Uterus (tissue), 4 donors: Measurements from ENCODE around the gene NIPAL1. TPM values are rescaled to one million over a fixed set of nuclear protein-coding genes. Genes with fewer than 3 reads are reported as not detected.

ENCODE experiments used
- DNase-seq, 2 donors: peaks; one replicate each; pipeline ENCODE4 v3.0.0-alpha.2; 2019 to 2020
- H3K27ac ChIP-seq, 2 donors: fragments of 200-600 bp; sonication (generic); 1 replicate in 1 of 2; 2 replicates in 1 of 2; pipeline ENCODE4 v1.5.1; 2016 to 2018
- H3K27me3 ChIP-seq, 2 donors: fragments of 200-600 bp; sonication (generic); one replicate each; pipeline ENCODE4 v1.5.1; 2018 to 2019; ENCODE audit warnings: control low read depth in 1 of 2
- H3K36me3 ChIP-seq, 2 donors: fragments of 200-600 bp; sonication (generic); one replicate each; pipeline ENCODE4 v1.5.1; 2019; ENCODE audit warnings: control low read depth in 1 of 2
- H3K4me1 ChIP-seq, 2 donors: fragments of 200-600 bp; sonication (generic); one replicate each; pipeline ENCODE4 v1.5.1; 2018 to 2019; ENCODE audit warnings: control low read depth in 1 of 2
- H3K4me3 ChIP-seq, 2 donors: fragments of 200-600 bp; sonication (generic); 1 replicate in 1 of 2; 2 replicates in 1 of 2; pipeline ENCODE4 v1.5.1; 2018 to 2019; ENCODE audit warnings: mild to moderate bottlenecking in 1 of 2
- H3K9me3 ChIP-seq, 2 donors: fragments of 200-600 bp; sonication (generic); one replicate each; pipeline ENCODE4 v1.5.1; 2019; ENCODE audit warnings: control low read depth in 1 of 2
- POLR2A ChIP-seq, 2 donors: fragments of 450-650 bp; IDR thresholded peaks; one replicate each; pipeline ENCODE4 v1.6.1; 2016; ENCODE audit warnings: antibody characterized with exemption in 2 of 2, mild to moderate bottlenecking in 1 of 2, moderate library complexity in 1 of 2
- intact Hi-C: fragments of 100-400 bp; cut with DNase I; formaldehyde crosslinking; loops from one replicate; pipeline ENCODE4 v1.15.1; 2023; ENCODE audit warnings: low total_unique reads
- total RNA-seq, 4 donors: library from RNA; depleted of rRNA in 3 of 4; stranded (reverse); fragments of >200 nt in 3 of 4; gene quantifications; one replicate each; pipeline versions ENCODE4 v1.1.0 to v1.2.4, GENCODE V29; 2014 to 2023
- TF ChIP-seq, protein P1 (sequence below), 4 experiments: fragments of 200-600 bp in 2 of 4; fragments of 450-650 bp in 2 of 4; sonication (generic) in 2 of 4; IDR thresholded peaks; one replicate each; pipeline ENCODE4 v1.5.1; 2016 to 2019; ENCODE audit warnings: antibody characterized with exemption in 4 of 4, mild to moderate bottlenecking in 2 of 4, moderate library complexity in 1 of 4
- donor health status: DM: yes; HTN: yes; CAD: no.

The NIPAL1 gene
- total RNA-seq, 4 donors from 2014 or later, result 0.55 to 1.2 TPM; not detected in 2

- intact Hi-C loops, result no loop called here
- Histone ChIP-seq H3K4me3 (no peak overlapping the region), H3K27me3 (no peaks in the 10 kb centered on the region), H3K9me3 (no peaks in the 10 kb centered on the region), H3K36me3 (no peaks in the 10 kb centered on the region), H3K27ac (no peak overlapping the region), H3K4me1 (no peaks in the 10 kb centered on the region)
- DNase-seq, result no peak
- TF ChIP-seq, protein P1, sequence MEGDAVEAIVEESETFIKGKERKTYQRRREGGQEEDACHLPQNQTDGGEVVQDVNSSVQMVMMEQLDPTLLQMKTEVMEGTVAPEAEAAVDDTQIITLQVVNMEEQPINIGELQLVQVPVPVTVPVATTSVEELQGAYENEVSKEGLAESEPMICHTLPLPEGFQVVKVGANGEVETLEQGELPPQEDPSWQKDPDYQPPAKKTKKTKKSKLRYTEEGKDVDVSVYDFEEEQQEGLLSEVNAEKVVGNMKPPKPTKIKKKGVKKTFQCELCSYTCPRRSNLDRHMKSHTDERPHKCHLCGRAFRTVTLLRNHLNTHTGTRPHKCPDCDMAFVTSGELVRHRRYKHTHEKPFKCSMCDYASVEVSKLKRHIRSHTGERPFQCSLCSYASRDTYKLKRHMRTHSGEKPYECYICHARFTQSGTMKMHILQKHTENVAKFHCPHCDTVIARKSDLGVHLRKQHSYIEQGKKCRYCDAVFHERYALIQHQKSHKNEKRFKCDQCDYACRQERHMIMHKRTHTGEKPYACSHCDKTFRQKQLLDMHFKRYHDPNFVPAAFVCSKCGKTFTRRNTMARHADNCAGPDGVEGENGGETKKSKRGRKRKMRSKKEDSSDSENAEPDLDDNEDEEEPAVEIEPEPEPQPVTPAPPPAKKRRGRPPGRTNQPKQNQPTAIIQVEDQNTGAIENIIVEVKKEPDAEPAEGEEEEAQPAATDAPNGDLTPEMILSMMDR (IDR thresholded peaks at IDR 0.05), result no peak
Measured at GRCh38 chr4:48044298-48044697, 27.7 kb downstream of the NIPAL1 start.

GRCh38 chr4:48046059-48046458 lies 29.5 kb downstream of the NIPAL1 start:
- H3K27me3 ChIP-seq, result no peaks in the 10 kb centered on the region

DNA sequence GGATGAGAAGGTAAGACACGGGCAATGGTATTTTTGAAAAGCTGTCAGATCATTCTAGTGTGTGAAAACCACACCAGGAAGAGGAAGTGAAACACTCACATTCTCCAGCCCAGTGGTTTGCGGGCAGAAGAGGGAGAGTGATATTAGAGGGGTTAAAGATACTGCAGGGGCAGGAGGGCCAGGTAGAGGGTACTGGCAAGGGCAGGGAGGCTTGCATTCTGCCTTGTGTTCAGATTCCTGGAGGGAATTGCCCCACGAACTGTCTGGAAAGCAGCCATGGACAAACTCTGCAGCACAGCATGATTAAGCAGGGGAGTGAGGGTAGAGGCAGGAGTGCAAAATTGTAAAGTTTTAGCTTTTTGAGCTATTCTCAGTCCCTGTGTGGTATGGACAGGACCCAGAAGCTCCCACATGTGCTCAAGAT lies 30.9 kb downstream of the NIPAL1 start:
- Histone ChIP-seq H3K27ac (no peak overlapping the region), H3K9me3 (no peaks in the 10 kb centered on the region), H3K4me1 (no peaks in the 10 kb centered on the region), H3K4me3 (no peak overlapping the region), H3K36me3 (no peaks in the 10 kb centered on the region), H3K27me3 (no peaks in the 10 kb centered on the region)
- DNase-seq, result no peak
- TF ChIP-seq POLR2A (IDR thresholded peaks at IDR 0.05), result no peak
- TF ChIP-seq, protein P1 (IDR thresholded peaks at IDR 0.05), result no peak
- intact Hi-C loops, result no loop called here

More at GRCh38 chr4:48046059-48046458, 29.5 kb downstream of the NIPAL1 start:
- H3K9me3 ChIP-seq, result no peaks in the 10 kb centered on the region
- H3K4me3 ChIP-seq, result no peak overlapping the region
- no peaks in the 10 kb centered on the region for H3K4me1 ChIP-seq
- intact Hi-C loops, result no loop called here
- no peaks in the 10 kb centered on the region for H3K36me3 ChIP-seq
- DNase-seq, result no peak
- no peak overlapping the region for H3K27ac ChIP-seq
- no peak for TF ChIP-seq POLR2A (IDR thresholded peaks at IDR 0.05)
- TF ChIP-seq, protein P1 (IDR thresholded peaks at IDR 0.05), result no peak

DNA sequence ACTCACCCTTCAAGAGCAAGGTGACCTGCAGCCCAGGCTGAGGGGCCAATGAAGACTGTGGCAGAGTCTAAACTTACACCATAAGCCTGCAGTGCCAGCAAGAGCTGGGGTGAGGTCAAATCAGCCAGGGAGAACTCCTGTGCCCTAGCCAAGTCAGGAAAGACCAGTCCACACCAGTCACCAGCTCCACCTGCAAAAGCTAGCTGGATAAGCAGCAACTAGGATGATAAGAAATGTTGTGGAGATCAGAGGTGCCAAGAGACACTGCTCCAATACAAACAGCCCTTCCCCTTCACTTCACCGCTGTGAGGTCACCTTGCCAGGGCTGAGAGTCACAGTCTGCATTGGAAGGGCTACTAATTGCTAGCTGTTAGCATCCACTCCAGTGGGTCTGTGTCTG lies 31.3 kb downstream of the NIPAL1 start:
- no peak for TF ChIP-seq POLR2A (IDR thresholded peaks at IDR 0.05)
- H3K4me1 ChIP-seq, result no peaks in the 10 kb centered on the region

GRCh38 chr4:48049483-48049882 lies 32.9 kb downstream of the NIPAL1 start:
- intact Hi-C loops, result no loop called here

More for the DNA sequence above, 31.3 kb downstream of the NIPAL1 start:
- intact Hi-C loops, result no loop called here
- H3K27ac ChIP-seq, result no peak overlapping the region
- H3K27me3 ChIP-seq, result no peaks in the 10 kb centered on the region
- no peaks in the 10 kb centered on the region for H3K9me3 ChIP-seq
- no peak overlapping the region for H3K4me3 ChIP-seq
- H3K36me3 ChIP-seq, result no peaks in the 10 kb centered on the region
- no peak for DNase-seq

More at GRCh38 chr4:48049483-48049882, 32.9 kb downstream of the NIPAL1 start:
- TF ChIP-seq, protein P1 (IDR thresholded peaks at IDR 0.05), result no peak
- TF ChIP-seq POLR2A (IDR thresholded peaks at IDR 0.05), result no peak
- Histone ChIP-seq H3K9me3 (no peaks in the 10 kb centered on the region), H3K27me3 (no peaks in the 10 kb centered on the region), H3K27ac (no peak overlapping the region), H3K4me3 (no peak overlapping the region), H3K36me3 (no peaks in the 10 kb centered on the region), H3K4me1 (no peaks in the 10 kb centered on the region)
- DNase-seq, result no peak
